RWPE2 (cell line): ENCODE results near the gene NAP1L4.
A peak's percentile ranks its signal among the peaks of the same experiment; 100 is the strongest.

Source experiments
- ATAC-seq: fragments of 200-7000 bp; cut with Tn5 transposase; 3 replicates; pipeline ENCODE4 v1.9.1; 2021; ENCODE audit warnings: low read depth
- DNase-seq: peaks from one replicate; pipeline ENCODE4 v3.0.0-alpha.2; 2020; ENCODE audit warnings: low spot score
- H3K27ac ChIP-seq: fragments of 450-650 bp; 2 replicates; pipeline ENCODE4 v1.5.1; 2017; ENCODE audit warnings: mild to moderate bottlenecking; ENCODE audit not compliant: poor library complexity, severe bottlenecking
- H3K27me3 ChIP-seq: fragments of 250-450 bp; sonication (Bioruptor Pico); 2 replicates; pipeline ENCODE4 v1.5.1; 2021; ENCODE audit warnings: mild to moderate bottlenecking, moderate library complexity; ENCODE audit not compliant: insufficient read depth, poor library complexity, severe bottlenecking
- H3K36me3 ChIP-seq: fragments of 250-450 bp; sonication (Bioruptor Pico); 2 replicates; pipeline ENCODE4 v1.5.1; 2020; ENCODE audit warnings: low read depth, mild to moderate bottlenecking, moderate library complexity
- H3K4me1 ChIP-seq: fragments of 250-450 bp; sonication (Bioruptor Pico); 2 replicates; pipeline ENCODE4 v1.5.1; 2021; ENCODE audit warnings: mild to moderate bottlenecking, moderate library complexity; ENCODE audit not compliant: insufficient read depth, poor library complexity, severe bottlenecking
- H3K4me3 ChIP-seq: fragments of 250-450 bp; sonication (Bioruptor Pico); 2 replicates; pipeline ENCODE4 v1.5.1; 2021; ENCODE audit warnings: mild to moderate bottlenecking, moderate library complexity; ENCODE audit not compliant: severe bottlenecking
- H3K9me3 ChIP-seq: fragments of 250-450 bp; sonication (Bioruptor Pico); 2 replicates; pipeline ENCODE4 v1.5.1; 2021; ENCODE audit warnings: mild to moderate bottlenecking, moderate library complexity; ENCODE audit not compliant: severe bottlenecking
- TF ChIP-seq, protein P1 (sequence below): fragments of 450-650 bp; IDR thresholded peaks from one replicate; pipeline ENCODE4 v1.5.1; 2017; ENCODE audit warnings: mild to moderate bottlenecking, moderate library complexity; ENCODE audit not compliant: poor library complexity, severe bottlenecking

The NAP1L4 gene

DNA sequence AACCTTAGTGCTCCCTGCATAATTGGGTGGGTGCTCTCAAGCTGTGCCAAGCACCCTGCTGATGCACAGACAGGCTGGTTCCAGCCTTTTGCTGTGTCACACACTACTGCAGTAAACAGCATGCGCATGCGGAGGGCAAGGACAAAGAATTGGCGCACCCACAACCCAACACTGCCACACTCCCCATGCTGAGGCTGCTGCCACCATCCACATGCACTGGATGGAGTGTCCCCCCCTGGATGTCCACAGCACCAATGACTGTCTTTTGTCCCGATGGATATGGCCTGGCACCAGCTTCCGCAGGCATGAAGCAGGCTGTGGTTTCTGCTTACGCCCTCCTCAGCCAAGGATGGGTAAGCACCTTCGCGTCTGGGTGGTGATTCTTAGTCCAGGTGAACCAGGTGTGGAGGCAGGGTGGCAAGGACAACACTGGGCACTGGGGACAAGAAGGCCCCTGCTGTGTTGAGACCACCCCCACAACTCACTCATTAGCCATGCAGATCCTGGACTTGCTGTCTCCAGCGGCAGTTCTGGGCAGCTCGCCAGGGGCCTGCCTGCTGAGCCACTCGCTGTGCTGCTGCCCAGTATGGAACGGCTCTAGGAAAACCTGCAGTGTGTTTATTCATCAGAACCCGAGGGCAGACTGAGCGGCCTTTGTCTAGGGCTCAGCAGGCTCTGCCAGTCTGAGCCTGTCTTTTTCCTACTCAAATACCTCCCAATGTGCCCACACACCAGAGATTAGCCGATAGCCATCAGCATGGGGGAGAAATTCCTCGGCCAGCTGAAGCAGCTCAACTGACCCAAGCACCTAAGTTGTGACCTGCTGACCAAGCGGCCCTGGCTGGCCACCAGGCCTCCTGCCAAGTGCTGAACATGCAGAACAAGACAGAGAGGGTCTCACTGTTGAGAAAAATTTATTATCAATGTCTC is 8.2 kb upstream of the NAP1L4 start:
- Histone ChIP-seq H3K27ac (peak overlapping the region; percentile 86), H3K9me3 (no peaks in the 10 kb centered on the region), H3K4me3 (no peak overlapping the region), H3K4me1 (peaks cover 32% of the 10 kb centered on the region), H3K27me3 (no peaks in the 10 kb centered on the region), H3K36me3 (peaks cover 58% of the 10 kb centered on the region)
- ATAC-seq (peak; percentile 85), DNase-seq (no peak)
- TF ChIP-seq, protein P1, sequence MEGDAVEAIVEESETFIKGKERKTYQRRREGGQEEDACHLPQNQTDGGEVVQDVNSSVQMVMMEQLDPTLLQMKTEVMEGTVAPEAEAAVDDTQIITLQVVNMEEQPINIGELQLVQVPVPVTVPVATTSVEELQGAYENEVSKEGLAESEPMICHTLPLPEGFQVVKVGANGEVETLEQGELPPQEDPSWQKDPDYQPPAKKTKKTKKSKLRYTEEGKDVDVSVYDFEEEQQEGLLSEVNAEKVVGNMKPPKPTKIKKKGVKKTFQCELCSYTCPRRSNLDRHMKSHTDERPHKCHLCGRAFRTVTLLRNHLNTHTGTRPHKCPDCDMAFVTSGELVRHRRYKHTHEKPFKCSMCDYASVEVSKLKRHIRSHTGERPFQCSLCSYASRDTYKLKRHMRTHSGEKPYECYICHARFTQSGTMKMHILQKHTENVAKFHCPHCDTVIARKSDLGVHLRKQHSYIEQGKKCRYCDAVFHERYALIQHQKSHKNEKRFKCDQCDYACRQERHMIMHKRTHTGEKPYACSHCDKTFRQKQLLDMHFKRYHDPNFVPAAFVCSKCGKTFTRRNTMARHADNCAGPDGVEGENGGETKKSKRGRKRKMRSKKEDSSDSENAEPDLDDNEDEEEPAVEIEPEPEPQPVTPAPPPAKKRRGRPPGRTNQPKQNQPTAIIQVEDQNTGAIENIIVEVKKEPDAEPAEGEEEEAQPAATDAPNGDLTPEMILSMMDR = no peak

DNA sequence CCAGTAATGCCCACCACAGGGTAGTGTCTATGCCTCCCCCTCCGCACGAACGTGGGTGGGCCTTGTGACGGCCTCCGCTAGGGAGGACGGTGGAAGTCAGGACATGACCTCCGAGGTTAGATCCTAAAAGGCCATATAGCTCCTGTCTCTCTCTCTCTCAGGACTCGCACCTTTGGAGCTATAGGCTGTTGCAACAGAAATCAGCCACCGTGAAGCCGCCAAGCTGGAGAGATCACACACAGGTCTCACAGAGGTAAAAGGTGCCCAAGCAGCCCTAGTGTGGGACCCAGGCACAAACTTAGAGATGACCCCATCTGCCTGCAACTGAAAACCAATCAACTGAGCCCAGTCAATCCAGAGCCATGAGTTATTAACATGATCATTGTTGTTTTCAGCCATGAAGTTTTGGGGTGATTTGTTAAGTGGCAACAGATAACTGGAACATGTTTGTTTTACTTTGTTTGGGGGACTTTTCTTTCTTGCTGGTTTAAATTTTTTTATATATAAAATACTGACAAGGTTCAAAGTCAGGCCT is 7.4 kb upstream of the NAP1L4 start:
- DNase-seq = no peak
- Histone ChIP-seq H3K27ac (peak overlapping the region; percentile 86), H3K4me1 (peaks cover 31% of the 10 kb centered on the region), H3K27me3 (no peaks in the 10 kb centered on the region), H3K9me3 (no peaks in the 10 kb centered on the region), H3K36me3 (peaks cover 51% of the 10 kb centered on the region), H3K4me3 (no peak overlapping the region)
- TF ChIP-seq, protein P1 = no peak
- no peak for ATAC-seq

DNA sequence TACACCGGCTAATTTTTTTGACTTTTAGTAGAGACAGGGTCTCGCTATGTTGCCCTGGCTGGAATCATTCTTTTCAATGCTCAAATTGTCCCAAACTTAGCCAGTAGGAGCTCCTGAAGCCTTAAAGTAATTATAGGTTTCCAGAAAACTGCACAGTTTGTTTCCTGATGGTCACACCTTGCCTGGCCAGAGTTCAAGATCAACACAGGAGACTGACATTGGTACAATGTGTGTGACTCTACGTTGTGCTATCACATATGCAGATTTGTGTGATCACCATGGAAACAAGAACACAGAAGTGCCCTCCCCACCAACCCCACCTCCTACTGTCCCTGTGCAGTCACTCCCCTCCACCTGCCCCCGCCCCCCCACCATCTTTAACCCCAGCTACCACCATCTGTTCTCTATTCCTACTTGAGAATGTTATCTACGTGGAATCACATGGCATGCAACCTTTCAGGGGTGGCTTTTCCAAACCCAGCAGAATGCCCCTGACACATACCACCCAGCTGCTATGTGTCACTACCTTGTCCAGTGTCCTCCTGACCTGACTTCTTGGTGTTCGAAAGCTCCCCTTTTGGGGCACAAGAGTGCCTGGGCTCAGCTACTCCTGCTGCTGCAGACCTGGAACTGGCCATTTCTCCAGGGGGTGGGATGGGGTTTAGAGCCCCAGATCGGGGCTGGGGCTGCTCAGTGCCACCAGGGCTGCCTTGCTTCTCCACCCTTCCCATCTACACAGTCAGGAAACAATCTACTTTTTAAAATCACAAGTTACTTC is 6.1 kb upstream of the NAP1L4 start:
- peak overlapping the region; percentile 36 for H3K27ac ChIP-seq
- H3K27me3 ChIP-seq = no peaks in the 10 kb centered on the region
- no peak for ATAC-seq

DNA sequence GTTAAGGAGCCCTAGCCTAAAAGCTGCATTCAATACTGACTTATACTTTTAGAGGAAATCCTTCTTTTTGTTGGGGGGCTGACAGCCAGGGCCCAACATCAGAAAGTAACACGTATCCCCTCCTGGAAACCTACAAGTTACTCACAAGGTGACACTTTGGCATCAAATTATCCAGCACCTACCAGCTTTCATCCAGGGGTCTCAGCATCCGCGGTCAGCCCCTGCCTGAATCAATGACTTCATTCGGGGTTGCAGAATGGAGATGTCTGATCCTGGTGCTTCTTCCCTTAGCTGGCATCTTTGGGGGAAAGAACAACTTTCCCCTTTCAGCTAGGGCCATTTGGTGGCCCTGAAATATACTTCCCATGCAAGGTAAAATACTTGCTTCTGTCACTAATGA is 5.3 kb upstream of the NAP1L4 start:
- no peaks in the 10 kb centered on the region for H3K27me3 ChIP-seq
- peaks cover 32% of the 10 kb centered on the region for H3K36me3 ChIP-seq
- no peak for ATAC-seq
- no peaks in the 10 kb centered on the region for H3K9me3 ChIP-seq
- no peak for DNase-seq
- peaks cover 22% of the 10 kb centered on the region for H3K4me1 ChIP-seq
- H3K4me3 ChIP-seq = no peak overlapping the region
- TF ChIP-seq, protein P1 = no peak
- peak overlapping the region; percentile 36 for H3K27ac ChIP-seq

More for the DNA sequence above, 6.1 kb upstream of the NAP1L4 start:
- H3K36me3 ChIP-seq = peaks cover 40% of the 10 kb centered on the region
- no peaks in the 10 kb centered on the region for H3K9me3 ChIP-seq
- TF ChIP-seq, protein P1 = no peak
- no peak overlapping the region for H3K4me3 ChIP-seq
- H3K4me1 ChIP-seq = peaks cover 22% of the 10 kb centered on the region
- no peak for DNase-seq
